A549 (cell line): ENCODE data around the gene WNT9A.

ENCODE experiments used
- BHLHE40 ChIP-seq: IDR thresholded peaks from 2 replicates; pipeline ENCODE4 v1.6.1; 2012; ENCODE audit warnings: low read depth, low read length, inconsistent platforms
- JUN ChIP-seq, 2 experiments: fragments of >200 bp; sonication (Bioruptor Twin); formaldehyde crosslinking; IDR thresholded peaks; 2 replicates in 1 of 2; 3 replicates in 1 of 2; pipeline ENCODE4 v1.6.1; 2016 to 2017
- KDM1A ChIP-seq: fragments of 200-600 bp; sonication (generic); IDR thresholded peaks from 2 replicates; pipeline ENCODE4 v1.6.1; 2016; ENCODE audit warnings: low read depth, mild to moderate bottlenecking
- KDM5A ChIP-seq: fragments of 200-600 bp; sonication (generic); IDR thresholded peaks from 2 replicates; pipeline ENCODE4 v1.6.1; 2016; ENCODE audit warnings: antibody characterized with exemption, mild to moderate bottlenecking
- POLR2A ChIP-seq: IDR thresholded peaks from 2 replicates; pipeline ENCODE4 v1.6.1; 2012; ENCODE audit warnings: mild to moderate bottlenecking, low read length
- RFX5 ChIP-seq: fragments of 450-650 bp; IDR thresholded peaks from 2 replicates; pipeline ENCODE4 v1.7.1; 2014; ENCODE audit warnings: antibody characterized with exemption, mild to moderate bottlenecking, moderate library complexity
- TF ChIP-seq, protein P1 (sequence below): fragments of >200 bp; sonication (Bioruptor Twin); formaldehyde crosslinking; IDR thresholded peaks from 3 replicates; pipeline ENCODE4 v1.5.1; 2016
- TF ChIP-seq, protein P2 (sequence below): fragments of 200-600 bp; sonication (generic); IDR thresholded peaks from 2 replicates; pipeline ENCODE4 v1.6.1; 2016; ENCODE audit warnings: antibody characterized with exemption, mild to moderate bottlenecking, moderate library complexity
- TF ChIP-seq, protein P3 (sequence below): fragments of 450-650 bp; IDR thresholded peaks from 2 replicates; pipeline ENCODE4 v1.6.1; 2014; ENCODE audit warnings: antibody characterized with exemption

DNA sequence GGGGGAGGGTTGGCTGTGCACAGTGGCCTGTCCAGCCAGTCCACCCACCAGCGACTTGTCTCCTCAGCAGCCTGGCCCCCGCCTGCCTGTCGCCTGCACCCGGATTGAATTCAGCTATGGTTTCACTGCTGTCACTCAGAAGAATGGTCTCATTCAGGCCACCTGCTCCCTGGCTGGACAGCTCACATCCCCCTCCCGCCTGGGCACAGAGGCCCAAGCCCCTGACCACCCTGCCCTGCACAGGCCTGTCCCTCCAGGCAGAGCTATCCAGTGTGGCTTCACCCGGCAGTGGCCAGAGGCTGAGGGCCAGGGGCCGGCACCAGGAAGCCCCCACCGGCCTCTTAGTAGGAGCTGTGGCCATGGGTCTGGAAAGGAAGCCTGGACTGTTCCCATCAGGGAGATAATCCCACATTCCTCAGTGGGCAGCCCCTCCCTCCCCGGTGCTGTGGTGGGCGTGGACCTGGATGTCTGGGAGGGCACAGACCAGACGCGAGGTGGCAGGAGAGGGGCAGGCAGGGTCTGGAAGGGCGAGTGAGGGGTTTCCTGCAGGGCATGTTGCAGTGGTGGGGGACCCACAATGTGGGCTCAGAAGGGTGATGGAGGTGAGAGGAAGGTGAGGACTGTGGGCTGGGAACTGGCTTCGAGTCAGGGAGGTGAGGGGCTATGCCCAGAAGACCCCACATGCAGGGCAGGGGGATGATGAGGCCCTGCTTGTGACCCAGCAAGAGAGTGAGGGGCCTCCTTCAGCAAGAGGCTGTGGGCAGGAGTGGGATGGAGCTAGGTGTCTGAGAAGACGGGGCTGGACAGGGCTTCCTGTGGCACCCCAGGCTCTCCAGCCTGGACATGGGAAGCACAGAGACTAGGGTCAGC lies 30.4 kb downstream of the WNT9A start:
- TF ChIP-seq, protein P1, sequence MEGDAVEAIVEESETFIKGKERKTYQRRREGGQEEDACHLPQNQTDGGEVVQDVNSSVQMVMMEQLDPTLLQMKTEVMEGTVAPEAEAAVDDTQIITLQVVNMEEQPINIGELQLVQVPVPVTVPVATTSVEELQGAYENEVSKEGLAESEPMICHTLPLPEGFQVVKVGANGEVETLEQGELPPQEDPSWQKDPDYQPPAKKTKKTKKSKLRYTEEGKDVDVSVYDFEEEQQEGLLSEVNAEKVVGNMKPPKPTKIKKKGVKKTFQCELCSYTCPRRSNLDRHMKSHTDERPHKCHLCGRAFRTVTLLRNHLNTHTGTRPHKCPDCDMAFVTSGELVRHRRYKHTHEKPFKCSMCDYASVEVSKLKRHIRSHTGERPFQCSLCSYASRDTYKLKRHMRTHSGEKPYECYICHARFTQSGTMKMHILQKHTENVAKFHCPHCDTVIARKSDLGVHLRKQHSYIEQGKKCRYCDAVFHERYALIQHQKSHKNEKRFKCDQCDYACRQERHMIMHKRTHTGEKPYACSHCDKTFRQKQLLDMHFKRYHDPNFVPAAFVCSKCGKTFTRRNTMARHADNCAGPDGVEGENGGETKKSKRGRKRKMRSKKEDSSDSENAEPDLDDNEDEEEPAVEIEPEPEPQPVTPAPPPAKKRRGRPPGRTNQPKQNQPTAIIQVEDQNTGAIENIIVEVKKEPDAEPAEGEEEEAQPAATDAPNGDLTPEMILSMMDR, result no peak
- TF ChIP-seq RFX5 (no peak), BHLHE40 (no peak), POLR2A (no peak), KDM5A (no peak), KDM1A (no peak), JUN (IDR thresholded peaks at IDR 0.05) (no peak)
- TF ChIP-seq, protein P2, sequence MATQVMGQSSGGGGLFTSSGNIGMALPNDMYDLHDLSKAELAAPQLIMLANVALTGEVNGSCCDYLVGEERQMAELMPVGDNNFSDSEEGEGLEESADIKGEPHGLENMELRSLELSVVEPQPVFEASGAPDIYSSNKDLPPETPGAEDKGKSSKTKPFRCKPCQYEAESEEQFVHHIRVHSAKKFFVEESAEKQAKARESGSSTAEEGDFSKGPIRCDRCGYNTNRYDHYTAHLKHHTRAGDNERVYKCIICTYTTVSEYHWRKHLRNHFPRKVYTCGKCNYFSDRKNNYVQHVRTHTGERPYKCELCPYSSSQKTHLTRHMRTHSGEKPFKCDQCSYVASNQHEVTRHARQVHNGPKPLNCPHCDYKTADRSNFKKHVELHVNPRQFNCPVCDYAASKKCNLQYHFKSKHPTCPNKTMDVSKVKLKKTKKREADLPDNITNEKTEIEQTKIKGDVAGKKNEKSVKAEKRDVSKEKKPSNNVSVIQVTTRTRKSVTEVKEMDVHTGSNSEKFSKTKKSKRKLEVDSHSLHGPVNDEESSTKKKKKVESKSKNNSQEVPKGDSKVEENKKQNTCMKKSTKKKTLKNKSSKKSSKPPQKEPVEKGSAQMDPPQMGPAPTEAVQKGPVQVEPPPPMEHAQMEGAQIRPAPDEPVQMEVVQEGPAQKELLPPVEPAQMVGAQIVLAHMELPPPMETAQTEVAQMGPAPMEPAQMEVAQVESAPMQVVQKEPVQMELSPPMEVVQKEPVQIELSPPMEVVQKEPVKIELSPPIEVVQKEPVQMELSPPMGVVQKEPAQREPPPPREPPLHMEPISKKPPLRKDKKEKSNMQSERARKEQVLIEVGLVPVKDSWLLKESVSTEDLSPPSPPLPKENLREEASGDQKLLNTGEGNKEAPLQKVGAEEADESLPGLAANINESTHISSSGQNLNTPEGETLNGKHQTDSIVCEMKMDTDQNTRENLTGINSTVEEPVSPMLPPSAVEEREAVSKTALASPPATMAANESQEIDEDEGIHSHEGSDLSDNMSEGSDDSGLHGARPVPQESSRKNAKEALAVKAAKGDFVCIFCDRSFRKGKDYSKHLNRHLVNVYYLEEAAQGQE, result no peak
- TF ChIP-seq, protein P3, sequence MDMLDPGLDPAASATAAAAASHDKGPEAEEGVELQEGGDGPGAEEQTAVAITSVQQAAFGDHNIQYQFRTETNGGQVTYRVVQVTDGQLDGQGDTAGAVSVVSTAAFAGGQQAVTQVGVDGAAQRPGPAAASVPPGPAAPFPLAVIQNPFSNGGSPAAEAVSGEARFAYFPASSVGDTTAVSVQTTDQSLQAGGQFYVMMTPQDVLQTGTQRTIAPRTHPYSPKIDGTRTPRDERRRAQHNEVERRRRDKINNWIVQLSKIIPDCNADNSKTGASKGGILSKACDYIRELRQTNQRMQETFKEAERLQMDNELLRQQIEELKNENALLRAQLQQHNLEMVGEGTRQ, result no peak
